ENCODE measurements around the gene HSPA1A.
"Not testable (repeated sequence)": the region's sequence is repeated elsewhere in the genome, so short reads cannot be mapped to it uniquely, and the experiment has no call there.

Gene HSPA1A

GRCh38 chr6:31836474-31837368, 21.4 kb downstream of the HSPA1A start:
- DNase-seq = no peak

DNA sequence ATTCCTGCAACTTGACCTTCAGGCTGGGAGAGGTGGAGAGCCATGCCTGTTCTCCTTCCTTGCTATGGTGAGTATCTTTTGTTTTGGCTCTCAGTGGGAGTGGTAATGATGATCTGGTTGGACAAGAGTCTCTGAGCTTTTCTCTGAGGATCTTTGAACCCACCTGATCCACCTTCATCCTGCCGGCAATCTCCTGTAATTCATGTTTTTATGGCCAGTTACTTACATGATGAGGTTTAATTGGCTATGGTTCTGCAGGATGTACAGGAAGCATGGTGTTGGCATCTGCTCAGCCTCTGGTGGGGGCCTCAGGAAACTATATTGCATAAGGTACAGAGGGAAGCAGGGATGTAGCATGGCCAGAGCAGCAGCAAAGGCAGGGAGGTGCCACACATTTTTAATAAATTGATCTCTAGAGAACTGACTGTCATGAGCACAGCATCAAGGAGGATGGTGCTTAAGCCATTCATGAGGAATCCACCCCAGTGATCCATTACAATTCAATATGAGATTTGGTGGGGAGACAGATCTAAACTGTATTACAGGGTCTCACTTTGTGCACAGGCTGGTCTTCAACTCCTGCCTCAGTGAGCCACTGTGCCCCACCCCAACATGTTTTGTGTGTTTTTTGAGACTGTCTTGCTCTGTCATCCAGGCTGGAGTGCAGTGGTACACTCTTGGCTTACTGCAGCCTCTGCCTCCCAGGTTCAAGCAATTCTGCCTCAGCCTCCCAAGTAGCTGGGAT, 22.2 kb downstream of the HSPA1A start:
- no peak for DNase-seq

DNA sequence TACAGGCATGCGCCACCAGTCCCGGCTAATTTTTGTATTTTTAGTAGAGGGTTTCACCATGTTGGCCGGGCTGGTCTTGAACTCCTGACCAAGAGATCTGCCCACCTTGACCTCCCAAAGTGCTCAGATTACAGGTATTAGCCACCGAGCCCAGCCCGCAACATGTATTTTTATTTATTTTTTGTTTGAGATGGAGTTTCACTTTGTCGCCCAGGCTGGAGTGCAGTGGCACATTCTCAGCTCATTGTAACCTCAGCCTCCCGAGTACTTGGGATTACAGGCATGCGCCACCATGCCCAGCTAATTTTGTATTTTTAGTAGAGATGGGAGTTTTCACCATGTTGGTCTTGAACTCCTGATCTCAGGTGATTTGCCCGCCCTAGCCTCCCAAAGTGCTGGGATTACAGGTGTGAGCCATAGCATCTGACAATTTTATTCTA, 22.8 kb downstream of the HSPA1A start:
- not testable (repeated sequence) for DNase-seq

- no peak for DNase-seq
Measured at GRCh38 chr6:31838968-31839367, 23.6 kb downstream of the HSPA1A start.

DNA sequence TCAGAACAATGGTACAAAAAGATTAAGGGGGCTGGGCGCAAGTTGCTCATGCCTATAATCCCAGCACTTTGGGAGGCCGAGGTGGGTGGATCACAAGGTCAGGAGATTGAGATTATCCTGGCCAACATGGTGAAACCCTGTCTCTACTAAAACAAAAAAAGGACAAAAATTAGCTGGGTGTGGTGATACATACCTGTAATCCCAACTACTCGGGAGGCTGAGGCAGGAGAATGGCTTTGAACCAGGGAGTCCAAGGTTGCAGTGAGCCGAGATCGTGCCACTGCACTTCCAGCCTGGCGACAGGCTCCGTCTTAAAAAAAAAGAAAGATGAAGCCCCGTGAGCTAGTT, 24.4 kb downstream of the HSPA1A start:
- not testable (repeated sequence) for DNase-seq

GRCh38 chr6:31842053-31842452, 26.7 kb downstream of the HSPA1A start:
- no peak for DNase-seq

GRCh38 chr6:31844507-31844906, 29.2 kb downstream of the HSPA1A start:
- DNase-seq = no peak

DNA sequence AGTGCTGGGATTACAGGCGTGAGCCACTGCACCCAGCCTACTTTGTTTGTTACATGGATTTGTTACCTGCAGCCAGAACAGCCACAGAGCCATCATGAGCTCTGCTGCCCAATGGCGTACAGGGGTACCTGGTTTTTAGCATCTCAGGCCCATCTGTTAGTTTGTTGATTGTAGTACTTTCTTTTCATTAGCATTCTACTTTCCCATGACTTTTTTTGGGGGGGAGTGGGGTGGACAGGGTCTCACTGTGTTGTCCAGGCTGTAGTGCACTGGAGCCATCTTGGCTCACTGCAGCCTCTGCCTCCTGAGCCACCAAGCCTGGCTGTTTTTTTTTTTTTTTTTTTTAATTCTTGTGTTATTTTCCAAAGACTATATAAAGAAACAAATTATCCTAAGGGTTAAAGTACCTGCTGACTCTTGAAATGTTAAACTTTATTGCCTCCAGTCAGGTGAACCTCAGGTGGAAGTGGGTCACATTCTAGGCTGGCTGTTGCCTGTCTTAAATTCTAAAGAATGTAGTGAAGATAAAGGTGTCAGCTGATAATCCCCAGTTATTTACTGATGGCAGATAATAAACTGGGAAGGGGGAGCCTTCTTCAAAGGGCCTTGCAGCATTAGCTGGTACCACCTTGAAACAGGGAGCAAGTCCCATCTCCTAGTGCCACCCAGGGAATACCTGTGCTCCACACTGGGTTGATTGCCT, 32.1 kb downstream of the HSPA1A start:
- no peak for DNase-seq

DNA sequence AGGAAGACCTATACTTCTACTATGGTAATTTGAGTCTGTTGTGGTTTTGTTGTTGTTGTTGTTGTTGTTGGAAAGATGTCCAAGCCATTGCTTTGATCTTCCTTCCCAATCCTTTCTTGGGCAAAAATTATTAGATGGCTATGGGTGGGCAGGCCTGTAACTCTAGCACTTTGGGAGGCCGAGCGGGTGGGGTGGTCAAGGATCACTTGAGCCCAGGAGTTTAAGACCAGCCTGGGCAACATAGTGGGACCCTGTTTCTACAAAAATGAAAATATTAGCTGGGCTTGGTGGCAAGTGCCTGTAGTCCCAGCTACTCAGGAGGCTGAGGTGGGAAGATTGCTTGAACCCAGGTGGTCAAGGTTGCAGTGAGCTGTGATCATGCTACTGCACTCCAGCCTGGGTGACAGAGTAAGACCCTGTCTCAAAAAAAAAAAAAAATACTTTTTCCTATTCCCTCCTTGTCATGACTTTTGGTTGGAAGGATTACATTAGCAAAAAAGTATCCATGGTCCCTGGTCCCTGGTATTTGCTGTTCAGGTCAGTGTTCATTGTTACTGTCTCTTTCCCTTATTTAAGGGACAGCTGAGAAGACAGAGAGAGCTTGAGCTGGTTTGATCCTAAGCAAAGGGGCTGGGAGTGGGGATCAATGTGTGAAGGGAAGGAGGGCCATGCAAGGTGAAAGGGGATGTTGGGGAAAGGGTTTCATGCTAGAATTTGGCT, 35.6 kb downstream of the HSPA1A start:
- DNase-seq = no peak

DNA sequence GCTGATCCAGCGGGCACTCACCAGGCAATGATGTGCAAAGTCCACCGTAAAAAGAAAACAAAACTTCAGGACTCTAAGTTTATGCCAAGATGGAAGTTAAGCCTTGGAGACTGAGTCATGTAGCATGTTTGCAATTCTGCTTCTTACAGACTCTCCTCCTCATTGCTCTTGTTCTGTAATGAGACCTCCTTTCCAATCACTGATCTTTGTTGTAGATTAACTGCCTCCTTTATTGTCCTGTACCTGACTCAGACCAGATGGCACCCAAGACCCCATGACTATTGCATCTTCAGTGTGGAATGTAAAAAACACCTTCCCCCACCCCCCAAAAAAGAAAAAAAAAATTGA, 36.1 kb downstream of the HSPA1A start:
- DNase-seq = no peak

DNA sequence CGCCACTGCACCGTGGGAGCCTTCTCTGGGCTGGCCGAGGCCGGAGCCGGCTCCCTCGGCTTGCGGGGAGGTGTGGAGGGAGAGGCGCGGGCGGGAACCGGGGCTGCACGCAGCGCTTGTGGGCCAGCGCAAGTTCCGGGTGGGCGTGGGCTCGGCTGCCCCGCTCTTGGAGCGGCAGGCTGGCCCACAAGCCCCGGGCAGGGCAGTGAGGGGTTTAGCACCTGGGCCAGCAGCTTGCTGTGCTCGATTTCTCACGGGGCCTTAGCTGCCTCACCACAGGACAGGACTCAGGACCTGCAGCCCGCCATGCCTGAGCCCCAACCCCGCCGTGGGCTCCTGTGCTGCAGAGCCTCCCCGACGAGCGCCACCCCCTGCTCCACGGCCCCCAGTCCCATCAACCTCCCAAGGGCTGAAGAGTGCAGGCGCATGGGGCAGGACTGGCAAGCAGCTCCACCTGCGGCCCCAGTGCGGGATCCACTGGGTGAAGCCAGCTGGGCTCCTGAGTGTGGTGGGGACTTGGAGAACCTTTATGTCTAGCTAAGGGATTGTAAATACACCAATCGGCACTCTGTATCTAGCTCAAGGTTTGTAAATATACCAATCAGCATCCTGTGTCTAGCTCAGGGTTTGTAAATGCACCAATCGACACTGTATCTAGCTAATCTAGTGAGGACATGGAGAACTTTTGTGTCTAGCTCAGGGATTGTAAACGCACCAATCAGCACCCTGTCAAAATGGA, 36.8 kb downstream of the HSPA1A start:
- not testable (repeated sequence) for DNase-seq

- DNase-seq = not testable (repeated sequence)
Measured at GRCh38 chr6:31857774-31858173, 42.4 kb downstream of the HSPA1A start.

- no peak for DNase-seq
Measured at GRCh38 chr6:31858707-31859106, 43.4 kb downstream of the HSPA1A start.

GRCh38 chr6:31859923-31860322, 44.6 kb downstream of the HSPA1A start:
- no peak for DNase-seq

GRCh38 chr6:31860349-31860748, 45.0 kb downstream of the HSPA1A start:
- no peak for DNase-seq

GRCh38 chr6:31861150-31861549, 45.8 kb downstream of the HSPA1A start:
- no peak for DNase-seq

DNA sequence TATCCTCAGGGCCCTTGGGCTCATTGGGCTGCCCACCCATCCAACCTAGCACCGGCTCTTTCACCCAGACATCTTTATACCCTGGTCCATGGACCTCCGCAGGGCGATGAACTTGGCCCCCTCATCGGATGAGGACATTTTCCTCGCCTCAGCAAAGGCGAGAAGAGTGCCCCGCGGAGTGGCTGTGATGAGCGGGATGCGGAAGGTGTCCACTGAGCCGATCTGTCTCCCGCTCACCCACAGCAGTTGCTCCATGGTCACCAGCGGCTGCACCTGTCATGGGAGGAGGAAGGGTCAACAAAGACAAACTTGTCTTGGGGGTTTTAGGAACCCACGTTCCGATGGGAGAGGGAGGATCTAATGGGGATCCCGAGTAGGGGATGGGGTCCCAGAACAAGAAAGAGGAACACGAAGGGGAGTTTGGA, 46.6 kb downstream of the HSPA1A start:
- DNase-seq = no peak

GRCh38 chr6:31862344-31863235, 47.2 kb downstream of the HSPA1A start, which contains the start of gene NEU1:
NEU1 (minus strand) TSS chr6:31862821; CDS start chr6:31862776, 45 bp downstream.
- DNase-seq = peak; percentile 98 to 99

DNA sequence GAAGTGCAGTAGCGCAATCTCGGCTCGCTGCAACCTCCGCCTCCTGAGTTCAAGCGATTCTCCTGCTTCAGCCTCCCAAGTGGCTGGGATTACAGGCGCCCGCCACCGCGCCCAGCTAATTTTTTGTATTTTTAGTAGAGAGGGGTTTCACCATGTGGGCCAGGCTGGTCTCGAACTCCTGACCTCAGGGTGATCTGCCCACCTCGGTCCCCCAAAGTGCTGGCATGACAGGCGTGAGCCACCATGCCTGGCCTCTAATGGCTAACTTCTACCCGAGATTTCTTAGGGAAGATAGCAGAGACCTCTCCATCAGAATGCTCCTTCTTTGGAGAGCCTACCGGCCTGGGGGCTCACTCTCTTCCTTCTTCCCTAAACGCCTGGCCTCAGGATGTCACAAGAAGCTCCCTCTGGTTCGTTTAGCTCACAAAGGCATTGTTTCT, 48.8 kb downstream of the HSPA1A start:
- not testable (repeated sequence) for DNase-seq

DNA sequence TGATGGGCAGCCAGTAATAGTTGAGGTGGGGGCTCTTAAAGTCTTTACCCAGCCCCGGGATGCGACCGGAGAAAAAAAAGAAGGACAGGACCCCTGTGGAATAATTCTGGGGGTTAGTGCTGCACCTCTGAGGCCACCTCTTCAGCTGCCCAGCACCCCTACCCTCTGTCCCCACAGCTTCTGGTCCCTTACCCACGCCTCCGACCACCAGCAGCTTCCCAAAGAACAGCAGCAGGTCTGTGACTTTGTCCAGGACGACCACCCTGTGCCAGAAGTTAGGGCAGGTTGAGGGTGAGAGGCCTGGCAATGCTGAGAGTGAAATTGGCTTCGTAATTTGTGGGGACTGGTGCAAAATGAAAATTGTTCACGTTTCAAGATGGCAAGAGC, 49.5 kb downstream of the HSPA1A start:
- no peak for DNase-seq

All from activated CD4-positive, alpha-beta T cell treated with anti-CD3 and anti-CD28 coated beads for 4 hours (primary cell).